ENCODE data around the gene DNASE2. TPM values are rescaled to one million over a fixed set of nuclear protein-coding genes. Genes with fewer than 3 reads are reported as not detected.
A peak's percentile ranks its signal among the peaks of the same experiment; 100 is the strongest.

Gene DNASE2
- polyA plus RNA-seq, 3 donors = 38.8 to 91.6 (median 44.8) TPM

DNA sequence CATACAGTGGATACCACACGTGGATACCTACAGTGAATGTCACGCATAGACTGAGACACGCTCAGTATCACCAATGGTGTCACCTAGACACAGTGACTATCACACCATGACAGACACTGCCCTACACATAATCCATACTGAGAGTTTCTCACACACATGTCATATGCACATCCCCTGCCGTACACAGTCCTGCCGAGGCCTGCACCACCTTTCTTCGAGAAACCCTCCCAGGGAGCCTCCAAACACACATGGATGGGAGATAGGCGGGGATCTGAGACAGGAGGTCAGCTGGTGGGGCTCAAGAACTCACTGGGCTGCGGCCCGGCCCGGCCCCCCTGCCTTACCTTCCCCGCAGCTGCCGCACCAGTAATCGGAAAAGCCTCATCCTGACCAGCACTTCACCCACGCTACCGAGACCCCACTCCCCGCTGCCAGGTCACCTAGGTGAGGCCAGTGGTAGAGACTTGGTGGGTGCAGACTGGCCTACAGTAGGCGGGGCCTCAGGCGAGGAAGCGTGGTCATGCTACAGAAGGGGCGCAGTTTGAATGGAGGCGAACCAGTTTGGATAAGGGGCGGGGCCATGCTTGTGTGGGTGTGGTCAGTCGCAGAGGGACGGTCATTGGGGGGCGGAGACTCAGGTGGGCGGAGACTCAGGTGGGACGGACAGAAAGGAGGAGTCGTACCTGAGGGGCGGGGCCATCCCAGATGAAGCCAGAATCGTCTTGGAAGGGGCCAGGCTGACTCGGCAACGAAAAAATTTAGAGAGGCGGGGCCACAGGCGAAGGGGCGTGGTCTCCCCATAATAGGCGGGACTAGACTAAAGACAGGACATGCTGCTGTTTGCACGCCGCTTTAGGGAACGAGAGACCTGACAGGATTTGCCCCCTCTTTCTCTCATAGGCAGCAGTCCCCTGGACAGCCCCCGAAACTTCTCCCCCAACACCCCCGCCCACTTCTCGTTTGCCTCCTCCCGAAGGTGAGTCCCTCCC lies 40.9 kb downstream of the DNASE2 start:
- peak overlapping the region; percentile 69 for H3K4me2 ChIP-seq (replicated peaks; ENCODE audit: extremely low read depth, low read length, poor library complexity, severe bottlenecking)
- peak overlapping the region; percentile 34 to 85 for H3K4me3 Mint-ChIP-seq
- H3K27ac ChIP-seq (ENCODE audit: low read depth in 1 of 2, low read length in 2 of 2) = no peak overlapping the region
- no peaks in the 10 kb centered on the region for H4K20me1 ChIP-seq (ENCODE audit: insufficient read depth, low read length)
- H3K27me3 ChIP-seq (ENCODE audit: control insufficient read depth in 2 of 2, insufficient read depth in 2 of 2, low read length in 2 of 2) = peaks cover 54 to 75% of the 10 kb centered on the region in 2 donors
- H3K36me3 ChIP-seq (replicated peaks in 1 of 2; ENCODE audit: control insufficient read depth in 1 of 2, insufficient read depth in 2 of 2, low read length in 2 of 2) = no peaks in the 10 kb centered on the region
- peak overlapping the region in 2 of 3 experiments; percentile 9 to 66 for H3K4me3 ChIP-seq (replicated peaks in 1 of 3; ENCODE audit: low read depth in 2 of 3, low read length in 3 of 3)
- peaks cover 4 to 11% of the 10 kb centered on the region in 2 donors for H3K36me3 Mint-ChIP-seq
- intact Hi-C loops (cut with micrococcal nuclease) = loop anchor here in 1 of 2 donors (5.0 kb wide), 1 partner anchor 33 kb away; the partner anchor contains the start of gene RNASEH2A
- H3K9me3 Mint-ChIP-seq = peaks cover 3 to 35% (median 28%) of the 10 kb centered on the region in 7 donors
- TF ChIP-seq, protein P1, sequence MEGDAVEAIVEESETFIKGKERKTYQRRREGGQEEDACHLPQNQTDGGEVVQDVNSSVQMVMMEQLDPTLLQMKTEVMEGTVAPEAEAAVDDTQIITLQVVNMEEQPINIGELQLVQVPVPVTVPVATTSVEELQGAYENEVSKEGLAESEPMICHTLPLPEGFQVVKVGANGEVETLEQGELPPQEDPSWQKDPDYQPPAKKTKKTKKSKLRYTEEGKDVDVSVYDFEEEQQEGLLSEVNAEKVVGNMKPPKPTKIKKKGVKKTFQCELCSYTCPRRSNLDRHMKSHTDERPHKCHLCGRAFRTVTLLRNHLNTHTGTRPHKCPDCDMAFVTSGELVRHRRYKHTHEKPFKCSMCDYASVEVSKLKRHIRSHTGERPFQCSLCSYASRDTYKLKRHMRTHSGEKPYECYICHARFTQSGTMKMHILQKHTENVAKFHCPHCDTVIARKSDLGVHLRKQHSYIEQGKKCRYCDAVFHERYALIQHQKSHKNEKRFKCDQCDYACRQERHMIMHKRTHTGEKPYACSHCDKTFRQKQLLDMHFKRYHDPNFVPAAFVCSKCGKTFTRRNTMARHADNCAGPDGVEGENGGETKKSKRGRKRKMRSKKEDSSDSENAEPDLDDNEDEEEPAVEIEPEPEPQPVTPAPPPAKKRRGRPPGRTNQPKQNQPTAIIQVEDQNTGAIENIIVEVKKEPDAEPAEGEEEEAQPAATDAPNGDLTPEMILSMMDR (IDR thresholded peaks at IDR 0.05) = no peak
- no peak overlapping the region for H3K27ac Mint-ChIP-seq
- no peak overlapping the region for H3K9ac ChIP-seq (ENCODE audit: insufficient read depth, low read length, poor library complexity, severe bottlenecking)
- H3K79me2 ChIP-seq (ENCODE audit: insufficient read depth, low read length) = no peaks in the 10 kb centered on the region
- DNase-seq = peak in 2 of 3 donors; percentile 17 to 26
- peaks cover 8 to 49% of the 10 kb centered on the region in 2 donors for H3K9me3 ChIP-seq (replicated peaks in 1 of 2; ENCODE audit: control insufficient read depth in 1 of 2, insufficient read depth in 1 of 2, low read length in 2 of 2)
- H3K4me1 ChIP-seq (ENCODE audit: control insufficient read depth in 1 of 2, insufficient read depth in 2 of 2, low read length in 2 of 2) = peaks cover 15 to 31% of the 10 kb centered on the region in 2 donors
- peak overlapping the region; percentile 59 for H2AFZ ChIP-seq (ENCODE audit: insufficient read depth, low read depth, low read length, poor library complexity, severe bottlenecking)
- peaks cover 69 to 85% (median 76%) of the 10 kb centered on the region in 3 donors for H3K27me3 Mint-ChIP-seq (ENCODE audit: low read depth in 3 of 3)
- WGBS (ENCODE audit: insufficient coverage) = 26% methylated on average over 31 of the region's 43 CpGs
- peaks cover 24% of the 10 kb centered on the region for H3K4me1 Mint-ChIP-seq

DNA sequence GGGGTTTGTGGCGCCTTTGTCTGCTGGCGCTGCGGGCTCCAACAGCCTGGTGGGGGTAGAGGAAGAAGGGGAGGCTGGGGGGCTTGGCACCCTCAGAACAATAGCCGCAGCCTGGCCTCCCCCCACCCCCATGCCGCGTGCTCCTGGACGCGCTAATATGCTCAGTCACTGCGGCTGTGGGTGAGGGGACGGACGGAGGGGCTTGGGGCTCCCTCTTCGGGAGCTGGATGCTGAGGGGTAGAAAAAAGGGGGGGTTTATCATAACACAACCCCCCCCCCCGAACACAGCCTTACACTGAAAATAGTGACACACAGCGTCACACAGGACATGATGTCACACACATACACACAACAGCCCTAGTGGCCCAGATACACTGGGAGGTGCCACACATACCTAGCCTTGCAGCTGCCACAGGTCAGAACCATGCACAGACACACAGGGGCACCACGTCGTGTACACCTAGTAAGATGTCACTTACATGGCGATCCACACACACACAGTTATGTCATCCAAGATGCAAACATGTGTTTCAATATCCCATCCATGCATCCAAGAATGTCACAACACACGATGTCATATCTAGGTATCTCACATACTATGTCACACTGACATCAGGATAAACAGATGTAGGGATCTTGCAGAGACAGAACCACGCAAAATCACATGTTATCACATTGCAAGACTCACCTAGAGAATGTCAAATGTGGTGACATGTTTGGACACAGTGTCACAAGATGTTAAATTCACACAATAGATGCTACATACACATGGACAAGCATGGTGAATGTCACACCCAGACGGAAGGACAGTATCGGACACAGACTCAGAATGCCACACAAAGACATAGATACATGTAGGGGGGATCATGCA lies 42.1 kb downstream of the DNASE2 start:
- H3K9me3 ChIP-seq (replicated peaks in 1 of 2; ENCODE audit: control insufficient read depth in 1 of 2, insufficient read depth in 1 of 2, low read length in 2 of 2) = peaks cover 13 to 59% of the 10 kb centered on the region in 2 donors
- no peaks in the 10 kb centered on the region for H4K20me1 ChIP-seq (ENCODE audit: insufficient read depth, low read length)
- Mint-ChIP-seq H3K27me3 (ENCODE audit: low read depth in 3 of 3) (peaks cover 78 to 87% (median 83%) of the 10 kb centered on the region in 3 donors), H3K36me3 (peaks cover 11% of the 10 kb centered on the region in 2 donors), H3K4me1 (peaks cover 30% of the 10 kb centered on the region), H3K4me3 (peak overlapping the region in 1 of 2 donors; percentile 85), H3K27ac (no peak overlapping the region), H3K9me3 (peaks cover 3 to 47% (median 36%) of the 10 kb centered on the region in 7 donors)
- no peaks in the 10 kb centered on the region for H3K79me2 ChIP-seq (ENCODE audit: insufficient read depth, low read length)
- H3K4me3 ChIP-seq (replicated peaks in 1 of 3; ENCODE audit: low read depth in 2 of 3, low read length in 3 of 3) = no peak overlapping the region
- H3K4me2 ChIP-seq (replicated peaks; ENCODE audit: extremely low read depth, low read length, poor library complexity, severe bottlenecking) = peak overlapping the region; percentile 57
- H3K4me1 ChIP-seq (ENCODE audit: control insufficient read depth in 1 of 2, insufficient read depth in 2 of 2, low read length in 2 of 2) = peaks cover 15 to 33% of the 10 kb centered on the region in 2 donors
- no peak for DNase-seq
- H3K36me3 ChIP-seq (replicated peaks in 1 of 2; ENCODE audit: control insufficient read depth in 1 of 2, insufficient read depth in 2 of 2, low read length in 2 of 2) = no peaks in the 10 kb centered on the region
- no peak overlapping the region for H2AFZ ChIP-seq (ENCODE audit: insufficient read depth, low read depth, low read length, poor library complexity, severe bottlenecking)
- 42% methylated on average over 4 of the region's 21 CpGs for WGBS (ENCODE audit: insufficient coverage)
- TF ChIP-seq, protein P1 (IDR thresholded peaks at IDR 0.05) = no peak
- H3K9ac ChIP-seq (ENCODE audit: insufficient read depth, low read length, poor library complexity, severe bottlenecking) = no peak overlapping the region
- H3K27ac ChIP-seq (ENCODE audit: low read depth in 1 of 2, low read length in 2 of 2) = no peak overlapping the region
- peaks cover 65 to 84% of the 10 kb centered on the region in 2 donors for H3K27me3 ChIP-seq (ENCODE audit: control insufficient read depth in 2 of 2, insufficient read depth in 2 of 2, low read length in 2 of 2)
- intact Hi-C loops (cut with micrococcal nuclease) = no loop called here
